ENCODE measurements around the gene ANKRD22.

- TF ChIP-seq POLR2A (IDR thresholded peaks at IDR 0.05; ENCODE audit: low read length) (no peak), GATA1 (IDR thresholded peaks at IDR 0.05; ENCODE audit: low read depth, low read length) (no peak)
These were observed 25.3 kb downstream of the ANKRD22 start for GRCh38 chr10:88826388-88826787.

Data from erythroblast (primary cell).